Measurements from ENCODE around the gene ANKRD33B.

Gene ANKRD33B

GRCh38 chr5:10675177-10675700 lies 111.4 kb downstream of the ANKRD33B start:
- TF ChIP-seq, protein P1, sequence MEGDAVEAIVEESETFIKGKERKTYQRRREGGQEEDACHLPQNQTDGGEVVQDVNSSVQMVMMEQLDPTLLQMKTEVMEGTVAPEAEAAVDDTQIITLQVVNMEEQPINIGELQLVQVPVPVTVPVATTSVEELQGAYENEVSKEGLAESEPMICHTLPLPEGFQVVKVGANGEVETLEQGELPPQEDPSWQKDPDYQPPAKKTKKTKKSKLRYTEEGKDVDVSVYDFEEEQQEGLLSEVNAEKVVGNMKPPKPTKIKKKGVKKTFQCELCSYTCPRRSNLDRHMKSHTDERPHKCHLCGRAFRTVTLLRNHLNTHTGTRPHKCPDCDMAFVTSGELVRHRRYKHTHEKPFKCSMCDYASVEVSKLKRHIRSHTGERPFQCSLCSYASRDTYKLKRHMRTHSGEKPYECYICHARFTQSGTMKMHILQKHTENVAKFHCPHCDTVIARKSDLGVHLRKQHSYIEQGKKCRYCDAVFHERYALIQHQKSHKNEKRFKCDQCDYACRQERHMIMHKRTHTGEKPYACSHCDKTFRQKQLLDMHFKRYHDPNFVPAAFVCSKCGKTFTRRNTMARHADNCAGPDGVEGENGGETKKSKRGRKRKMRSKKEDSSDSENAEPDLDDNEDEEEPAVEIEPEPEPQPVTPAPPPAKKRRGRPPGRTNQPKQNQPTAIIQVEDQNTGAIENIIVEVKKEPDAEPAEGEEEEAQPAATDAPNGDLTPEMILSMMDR (IDR thresholded peaks at IDR 0.05; ENCODE audit: control insufficient read depth, extremely low read depth, insufficient read depth) = no peak
- DNase-seq (ENCODE audit: low read depth) = no peak
- no peak overlapping the region for H3K4me3 ChIP-seq (ENCODE audit: low read depth, low read length)

DNA sequence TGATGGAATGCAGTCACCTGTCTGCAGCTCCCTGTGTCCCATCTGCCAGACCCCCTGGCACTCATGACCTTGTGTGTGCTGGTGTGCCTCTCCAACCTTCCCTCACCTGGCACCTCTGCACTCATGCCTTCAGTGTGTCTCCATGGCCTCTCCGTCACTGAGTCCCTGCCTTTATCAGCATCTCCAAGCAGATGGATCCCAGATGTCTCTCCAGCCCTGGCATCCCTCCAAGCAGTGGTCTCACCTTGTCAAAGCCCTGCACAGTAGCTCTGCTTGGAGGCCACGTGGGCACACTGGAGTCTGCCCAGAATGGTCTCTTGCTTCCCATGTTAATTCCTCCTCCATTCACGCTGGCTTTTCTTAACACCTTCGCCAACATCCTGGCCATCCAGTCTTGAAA lies 112.4 kb downstream of the ANKRD33B start:
- no peak for DNase-seq (ENCODE audit: low read depth)
- TF ChIP-seq, protein P1 (IDR thresholded peaks at IDR 0.05; ENCODE audit: control insufficient read depth, extremely low read depth, insufficient read depth) = no peak
- no peak overlapping the region for H3K4me3 ChIP-seq (ENCODE audit: low read depth, low read length)

GRCh38 chr5:10676946-10677345 lies 113.1 kb downstream of the ANKRD33B start:
- DNase-seq (ENCODE audit: low read depth) = no peak
- TF ChIP-seq, protein P1 (IDR thresholded peaks at IDR 0.05; ENCODE audit: control insufficient read depth, extremely low read depth, insufficient read depth) = no peak
- no peak overlapping the region for H3K4me3 ChIP-seq (ENCODE audit: low read depth, low read length)

DNA sequence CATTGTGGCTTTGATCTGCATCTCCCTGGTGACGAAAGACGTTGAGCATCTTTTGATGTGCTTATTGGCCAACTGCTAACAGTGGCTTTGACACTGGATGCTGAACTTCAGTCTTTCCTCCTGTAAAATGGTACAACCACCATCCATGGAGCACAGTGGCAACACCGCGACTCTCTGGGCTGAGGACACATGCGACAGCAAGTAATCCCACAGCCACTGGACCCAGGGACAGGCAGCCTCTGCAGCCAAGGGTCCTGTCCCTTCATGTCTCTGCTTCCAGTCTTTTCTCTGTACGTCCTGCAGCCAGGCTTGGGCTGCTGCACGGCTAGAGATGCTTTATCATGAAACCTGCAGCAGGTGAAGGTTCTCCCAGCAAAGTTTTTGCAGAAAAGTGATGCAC lies 113.7 kb downstream of the ANKRD33B start:
- no peak for DNase-seq (ENCODE audit: low read depth)
- no peak overlapping the region for H3K4me3 ChIP-seq (ENCODE audit: low read depth, low read length)
- TF ChIP-seq, protein P1 (IDR thresholded peaks at IDR 0.05; ENCODE audit: control insufficient read depth, extremely low read depth, insufficient read depth) = no peak

- H3K4me3 ChIP-seq (ENCODE audit: low read depth, low read length) = no peak overlapping the region
- no peak for DNase-seq (ENCODE audit: low read depth)
- TF ChIP-seq, protein P1 (IDR thresholded peaks at IDR 0.05; ENCODE audit: control insufficient read depth, extremely low read depth, insufficient read depth) = no peak
Observed at GRCh38 chr5:10678244-10678643, 114.4 kb downstream of the ANKRD33B start.

GRCh38 chr5:10679336-10679988 lies 115.6 kb downstream of the ANKRD33B start:
- TF ChIP-seq, protein P1 (IDR thresholded peaks at IDR 0.05; ENCODE audit: control insufficient read depth, extremely low read depth, insufficient read depth) = no peak
- no peak for DNase-seq (ENCODE audit: low read depth)
- no peak overlapping the region for H3K4me3 ChIP-seq (ENCODE audit: low read depth, low read length)

All from LNCaP clone FGC (cell line).